Measurements from ENCODE around the gene CSTPP1. TPM values are rescaled to one million over a fixed set of nuclear protein-coding genes. Genes with fewer than 3 reads are reported as not detected.
"Not testable (repeated sequence)": the region's sequence is repeated elsewhere in the genome, so short reads cannot be mapped to it uniquely, and the experiment has no call there.

Gene CSTPP1
- total and polyA plus RNA-seq, 2 donors (not counting 1 experiment from before 2014, with no cell fraction given), result 15.5 to 34.1 TPM

DNA sequence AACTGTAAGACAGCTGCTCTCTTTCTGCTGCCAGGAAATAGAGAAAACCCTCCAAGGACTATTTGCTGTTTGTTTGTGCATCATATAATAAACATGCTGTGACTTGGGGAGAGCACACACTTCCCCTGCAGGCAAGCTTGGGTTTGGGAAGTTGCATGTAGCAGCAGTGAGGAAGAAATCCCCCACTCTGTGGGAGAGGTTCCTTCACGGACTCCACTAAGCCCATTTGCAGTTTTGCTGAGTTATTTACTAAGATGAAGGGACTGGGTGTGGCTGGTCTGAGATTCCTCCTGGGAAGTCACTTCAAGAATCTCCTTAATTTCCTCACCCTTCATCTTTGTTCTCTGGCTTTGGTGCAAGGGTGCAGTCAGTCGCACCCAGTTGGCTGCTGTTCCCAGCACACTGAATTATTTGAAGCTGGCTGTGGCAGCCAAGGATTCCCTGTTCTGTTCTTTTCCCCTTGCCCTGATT lies 135.3 kb downstream of the CSTPP1 start:
- Histone ChIP-seq H3K36me3 (ENCODE audit: control insufficient read depth, insufficient read depth, low read length) (no peaks in the 10 kb centered on the region), H3K27me3 (ENCODE audit: control insufficient read depth, insufficient read depth, low read length) (no peaks in the 10 kb centered on the region), H2AFZ (ENCODE audit: low read length) (no peak overlapping the region), H3K4me1 (ENCODE audit: control insufficient read depth, extremely low read depth, insufficient read depth, low read length) (no peaks in the 10 kb centered on the region), H3K9ac (ENCODE audit: insufficient read depth, low read length) (no peak overlapping the region), H3K4me2 (ENCODE audit: extremely low read depth, insufficient read depth, low read length) (peak overlapping the region; percentile 5), H3K9me3 (ENCODE audit: control insufficient read depth, insufficient read depth, low read depth, low read length) (no peaks in the 10 kb centered on the region), H3K27ac (ENCODE audit: insufficient read depth, low read length) (no peak overlapping the region), H4K20me1 (ENCODE audit: control insufficient read depth, extremely low read depth, insufficient read depth, low read length) (no peaks in the 10 kb centered on the region), H3K79me2 (ENCODE audit: control insufficient read depth, insufficient read depth, low read length) (no peaks in the 10 kb centered on the region), H3K4me3 (replicated peaks in 1 of 4; ENCODE audit: control extremely low read depth in 1 of 4, insufficient read depth in 1 of 4, low read depth in 3 of 4, low read length in 4 of 4) (no peak overlapping the region)
- TF ChIP-seq, protein P1, sequence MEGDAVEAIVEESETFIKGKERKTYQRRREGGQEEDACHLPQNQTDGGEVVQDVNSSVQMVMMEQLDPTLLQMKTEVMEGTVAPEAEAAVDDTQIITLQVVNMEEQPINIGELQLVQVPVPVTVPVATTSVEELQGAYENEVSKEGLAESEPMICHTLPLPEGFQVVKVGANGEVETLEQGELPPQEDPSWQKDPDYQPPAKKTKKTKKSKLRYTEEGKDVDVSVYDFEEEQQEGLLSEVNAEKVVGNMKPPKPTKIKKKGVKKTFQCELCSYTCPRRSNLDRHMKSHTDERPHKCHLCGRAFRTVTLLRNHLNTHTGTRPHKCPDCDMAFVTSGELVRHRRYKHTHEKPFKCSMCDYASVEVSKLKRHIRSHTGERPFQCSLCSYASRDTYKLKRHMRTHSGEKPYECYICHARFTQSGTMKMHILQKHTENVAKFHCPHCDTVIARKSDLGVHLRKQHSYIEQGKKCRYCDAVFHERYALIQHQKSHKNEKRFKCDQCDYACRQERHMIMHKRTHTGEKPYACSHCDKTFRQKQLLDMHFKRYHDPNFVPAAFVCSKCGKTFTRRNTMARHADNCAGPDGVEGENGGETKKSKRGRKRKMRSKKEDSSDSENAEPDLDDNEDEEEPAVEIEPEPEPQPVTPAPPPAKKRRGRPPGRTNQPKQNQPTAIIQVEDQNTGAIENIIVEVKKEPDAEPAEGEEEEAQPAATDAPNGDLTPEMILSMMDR (conservative IDR thresholded peaks at IDR 0.05 in 1 of 2, IDR thresholded peaks at IDR 0.05 in 1 of 2; ENCODE audit: low read depth in 1 of 2, low read length in 2 of 2), result no peak
- no peak for TF ChIP-seq EZH2 (IDR thresholded peaks at IDR 0.05; ENCODE audit: low read length, missing control alignments)
- DNase-seq (ENCODE audit: low read depth in 2 of 2), result peak in 1 of 2 donors; percentile 21

DNA sequence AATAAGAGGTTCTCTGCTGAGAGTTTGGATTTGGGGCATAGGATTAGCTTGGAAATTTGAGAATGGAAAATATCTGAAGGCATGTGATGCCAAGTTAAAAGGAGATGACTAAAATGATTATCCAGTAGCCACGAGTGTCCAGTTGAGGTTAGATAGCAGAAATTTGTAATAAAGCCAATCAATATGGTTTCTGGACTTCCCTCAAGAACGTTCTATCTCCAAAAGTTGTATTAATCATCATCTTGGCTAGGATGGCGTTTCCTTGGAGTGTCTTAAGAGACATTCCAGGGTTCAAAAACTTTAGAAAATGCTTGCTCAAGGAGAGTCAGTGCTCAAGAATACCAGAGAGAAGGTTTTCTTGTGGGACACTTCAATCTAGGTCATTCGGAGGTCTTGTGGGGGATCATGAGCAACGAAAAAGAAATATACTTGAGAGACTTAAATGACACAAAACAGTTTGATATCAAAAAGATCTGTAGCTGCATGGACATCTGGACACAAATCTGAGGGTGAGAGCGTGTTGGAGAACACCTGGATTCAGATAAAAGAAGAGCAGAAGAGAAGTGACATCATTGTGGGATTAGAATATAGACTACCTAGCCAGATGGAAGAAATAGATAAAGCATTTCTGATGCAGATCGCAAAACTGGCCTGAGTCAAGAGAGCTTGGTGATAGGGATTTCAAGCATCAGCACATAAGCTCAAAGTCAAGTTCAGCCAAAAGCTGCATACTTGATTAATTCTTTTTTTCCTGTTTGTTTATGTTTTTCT lies 142.4 kb downstream of the CSTPP1 start:
- TF ChIP-seq, protein P1 (conservative IDR thresholded peaks at IDR 0.05 in 1 of 2, IDR thresholded peaks at IDR 0.05 in 1 of 2; ENCODE audit: low read depth in 1 of 2, low read length in 2 of 2), result no peak
- no peak for TF ChIP-seq EZH2 (IDR thresholded peaks at IDR 0.05; ENCODE audit: low read length, missing control alignments)
- H3K4me1 ChIP-seq (ENCODE audit: control insufficient read depth, extremely low read depth, insufficient read depth, low read length), result no peaks in the 10 kb centered on the region
- no peaks in the 10 kb centered on the region for H3K9me3 ChIP-seq (ENCODE audit: control insufficient read depth, insufficient read depth, low read depth, low read length)
- no peaks in the 10 kb centered on the region for H3K27me3 ChIP-seq (ENCODE audit: control insufficient read depth, insufficient read depth, low read length)
- H3K4me3 ChIP-seq (replicated peaks in 1 of 4; ENCODE audit: control extremely low read depth in 1 of 4, insufficient read depth in 1 of 4, low read depth in 3 of 4, low read length in 4 of 4), result no peak overlapping the region
- H4K20me1 ChIP-seq (ENCODE audit: control insufficient read depth, extremely low read depth, insufficient read depth, low read length), result no peaks in the 10 kb centered on the region
- no peak overlapping the region for H2AFZ ChIP-seq (ENCODE audit: low read length)
- H3K9ac ChIP-seq (ENCODE audit: insufficient read depth, low read length), result no peak overlapping the region
- peak in 1 of 2 donors; percentile 86 for DNase-seq (ENCODE audit: low read depth in 2 of 2)
- H3K79me2 ChIP-seq (ENCODE audit: control insufficient read depth, insufficient read depth, low read length), result no peaks in the 10 kb centered on the region
- H3K36me3 ChIP-seq (ENCODE audit: control insufficient read depth, insufficient read depth, low read length), result no peaks in the 10 kb centered on the region
- H3K27ac ChIP-seq (ENCODE audit: insufficient read depth, low read length), result no peak overlapping the region
- H3K4me2 ChIP-seq (ENCODE audit: extremely low read depth, insufficient read depth, low read length), result no peak overlapping the region

DNA sequence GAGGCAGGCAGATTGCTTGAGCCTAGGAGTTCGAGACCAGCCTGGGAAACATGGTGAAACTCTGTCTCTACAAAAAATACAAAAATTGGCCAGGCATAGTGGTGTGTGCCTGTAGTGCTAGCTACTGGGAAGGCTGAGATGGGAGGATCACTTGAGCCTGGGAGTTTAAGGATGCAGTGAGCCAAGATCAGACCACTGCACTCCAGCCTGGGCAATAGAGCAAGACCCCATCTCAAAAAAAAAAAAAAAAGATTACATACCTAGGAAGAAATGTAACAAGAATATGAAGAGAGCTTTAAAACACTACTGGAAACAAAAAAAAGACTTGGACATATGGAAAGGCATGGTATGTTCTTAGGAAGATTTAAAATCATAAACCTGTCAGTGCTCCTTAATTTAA lies 144.2 kb downstream of the CSTPP1 start:
- H3K79me2 ChIP-seq (ENCODE audit: control insufficient read depth, insufficient read depth, low read length); H3K4me2 ChIP-seq (ENCODE audit: extremely low read depth, insufficient read depth, low read length); H3K4me3 ChIP-seq (replicated peaks in 1 of 4; ENCODE audit: control extremely low read depth in 1 of 4, insufficient read depth in 1 of 4, low read depth in 3 of 4, low read length in 4 of 4); H4K20me1 ChIP-seq (ENCODE audit: control insufficient read depth, extremely low read depth, insufficient read depth, low read length); H2AFZ ChIP-seq (ENCODE audit: low read length); H3K4me1 ChIP-seq (ENCODE audit: control insufficient read depth, extremely low read depth, insufficient read depth, low read length); DNase-seq (ENCODE audit: low read depth in 2 of 2); H3K27ac ChIP-seq (ENCODE audit: insufficient read depth, low read length); H3K9me3 ChIP-seq (ENCODE audit: control insufficient read depth, insufficient read depth, low read depth, low read length); H3K9ac ChIP-seq (ENCODE audit: insufficient read depth, low read length); H3K27me3 ChIP-seq (ENCODE audit: control insufficient read depth, insufficient read depth, low read length); H3K36me3 ChIP-seq (ENCODE audit: control insufficient read depth, insufficient read depth, low read length): not testable (repeated sequence)
